ENCODE data around the gene NT5C2.
"Not testable (repeated sequence)": the region's sequence is repeated elsewhere in the genome, so short reads cannot be mapped to it uniquely, and the experiment has no call there.

NT5C2 gene

GRCh38 chr10:103145860-103146466 is 47.1 kb downstream of the NT5C2 start:
- no peak overlapping the region for H3K4me3 ChIP-seq (ENCODE audit: low read depth, low read length)
- DNase-seq (ENCODE audit: low read depth) = peak; percentile 55
- no peak for TF ChIP-seq CTCF (IDR thresholded peaks at IDR 0.05; ENCODE audit: low read depth, low read length, missing control alignments)
- in situ Hi-C loops (cut with HindIII; ENCODE audit: low sequenced_read_pairs) = loop anchor here (5.0 kb wide), 1 partner anchor 46 kb away; the partner anchor contains the start of gene NT5C2

GRCh38 chr10:103145046-103145445 is 48.0 kb downstream of the NT5C2 start:
- no peak overlapping the region for H3K4me3 ChIP-seq (ENCODE audit: low read depth, low read length)
- in situ Hi-C loops (cut with HindIII; ENCODE audit: low sequenced_read_pairs) = loop anchor here (5.0 kb wide), 1 partner anchor 47 kb away; the partner anchor contains the start of gene NT5C2
- no peak for DNase-seq (ENCODE audit: low read depth)
- TF ChIP-seq CTCF (IDR thresholded peaks at IDR 0.05; ENCODE audit: low read depth, low read length, missing control alignments) = no peak

GRCh38 chr10:103144041-103144440 is 49.0 kb downstream of the NT5C2 start:
- TF ChIP-seq CTCF (IDR thresholded peaks at IDR 0.05; ENCODE audit: low read depth, low read length, missing control alignments) = no peak
- in situ Hi-C loops (cut with HindIII; ENCODE audit: low sequenced_read_pairs) = no loop called here

GRCh38 chr10:103143641-103144040 is 49.4 kb downstream of the NT5C2 start:
- DNase-seq (ENCODE audit: low read depth); H3K4me3 ChIP-seq (ENCODE audit: low read depth, low read length); in situ Hi-C loops (cut with HindIII; ENCODE audit: low sequenced_read_pairs): not testable (repeated sequence)

More at GRCh38 chr10:103144041-103144440, 49.0 kb downstream of the NT5C2 start:
- H3K4me3 ChIP-seq (ENCODE audit: low read depth, low read length) = no peak overlapping the region
- DNase-seq (ENCODE audit: low read depth) = no peak

- no peak for DNase-seq (ENCODE audit: low read depth)
- in situ Hi-C loops (cut with HindIII; ENCODE audit: low sequenced_read_pairs) = no loop called here
- TF ChIP-seq CTCF (IDR thresholded peaks at IDR 0.05; ENCODE audit: low read depth, low read length, missing control alignments) = no peak
- no peak overlapping the region for H3K4me3 ChIP-seq (ENCODE audit: low read depth, low read length)
Measured at GRCh38 chr10:103141950-103142349, 51.1 kb downstream of the NT5C2 start.

- no peak for TF ChIP-seq CTCF (IDR thresholded peaks at IDR 0.05; ENCODE audit: low read depth, low read length, missing control alignments)
- DNase-seq (ENCODE audit: low read depth) = no peak
- in situ Hi-C loops (cut with HindIII; ENCODE audit: low sequenced_read_pairs) = no loop called here
- no peak overlapping the region for H3K4me3 ChIP-seq (ENCODE audit: low read depth, low read length)
Measured at GRCh38 chr10:103140469-103140868, 52.6 kb downstream of the NT5C2 start.

GRCh38 chr10:103139803-103140202 is 53.3 kb downstream of the NT5C2 start:
- no peak for TF ChIP-seq CTCF (IDR thresholded peaks at IDR 0.05; ENCODE audit: low read depth, low read length, missing control alignments)
- no peak overlapping the region for H3K4me3 ChIP-seq (ENCODE audit: low read depth, low read length)
- no peak for DNase-seq (ENCODE audit: low read depth)
- in situ Hi-C loops (cut with HindIII; ENCODE audit: low sequenced_read_pairs) = no loop called here

- DNase-seq (ENCODE audit: low read depth); H3K4me3 ChIP-seq (ENCODE audit: low read depth, low read length); in situ Hi-C loops (cut with HindIII; ENCODE audit: low sequenced_read_pairs): not testable (repeated sequence)
Measured at GRCh38 chr10:103135168-103135567, 57.9 kb downstream of the NT5C2 start.
